Activated T-helper 17 cell treated with anti-CD3 and anti-CD28 coated beads, Interleukin-2, amount 50 U/mL, for 72 hours (primary cell): Measurements from ENCODE around the gene POLR3A. TPM values are rescaled to one million over a fixed set of nuclear protein-coding genes. Genes with fewer than 3 reads are reported as not detected.

Experiments used
- ATAC-seq: fragments of 150-1000 bp; cut with Tn5 transposase; replicated peaks from 2 replicates; pipeline ENCODE4 v1.10.0; 2021; ENCODE audit warnings: mild to moderate bottlenecking, moderate library complexity
- H3K27ac Mint-ChIP-seq: one replicate; pipeline ENCODE4 v1.8.0; 2022; ENCODE audit warnings: mixed read lengths
- H3K27me3 Mint-ChIP-seq: one replicate; pipeline ENCODE4 v1.8.0; 2022; ENCODE audit warnings: mixed read lengths
- H3K36me3 Mint-ChIP-seq: one replicate; pipeline ENCODE4 v1.8.0; 2022; ENCODE audit warnings: low read depth, mild to moderate bottlenecking, mixed read lengths
- H3K4me1 Mint-ChIP-seq: one replicate; pipeline ENCODE4 v1.8.0; 2022; ENCODE audit warnings: mixed read lengths
- H3K4me3 Mint-ChIP-seq: one replicate; pipeline ENCODE4 v1.8.0; 2022; ENCODE audit warnings: mild to moderate bottlenecking, mixed read lengths
- H3K9me3 Mint-ChIP-seq: one replicate; pipeline ENCODE4 v1.8.0; 2022; ENCODE audit warnings: mixed read lengths
- total RNA-seq, 2 donors: library from RNA; stranded (reverse); gene quantifications; one replicate each; pipeline ENCODE4 v1.2.3, GENCODE V29; 2022

Gene POLR3A
- total RNA-seq, 2 donors from 2014 or later = 16.0 to 24.2 TPM

GRCh38 chr10:77970869-77971803 lies 58.2 kb downstream of the POLR3A start:
- H3K27ac Mint-ChIP-seq = peak overlapping the region; percentile 50
- no peak overlapping the region for H3K4me3 Mint-ChIP-seq
- peaks cover 3% of the 10 kb centered on the region for H3K27me3 Mint-ChIP-seq
- H3K4me1 Mint-ChIP-seq = no peaks in the 10 kb centered on the region
- peaks cover 21% of the 10 kb centered on the region for H3K36me3 Mint-ChIP-seq
- H3K9me3 Mint-ChIP-seq = no peaks in the 10 kb centered on the region
- no peak for ATAC-seq

- no peaks in the 10 kb centered on the region for H3K9me3 Mint-ChIP-seq
- peaks cover 7% of the 10 kb centered on the region for H3K27me3 Mint-ChIP-seq
- no peaks in the 10 kb centered on the region for H3K4me1 Mint-ChIP-seq
- H3K4me3 Mint-ChIP-seq = no peak overlapping the region
- H3K27ac Mint-ChIP-seq = no peak overlapping the region
- ATAC-seq = no peak
- H3K36me3 Mint-ChIP-seq = peaks cover 10% of the 10 kb centered on the region
Measured at GRCh38 chr10:77969114-77969513, 60.2 kb downstream of the POLR3A start.

DNA sequence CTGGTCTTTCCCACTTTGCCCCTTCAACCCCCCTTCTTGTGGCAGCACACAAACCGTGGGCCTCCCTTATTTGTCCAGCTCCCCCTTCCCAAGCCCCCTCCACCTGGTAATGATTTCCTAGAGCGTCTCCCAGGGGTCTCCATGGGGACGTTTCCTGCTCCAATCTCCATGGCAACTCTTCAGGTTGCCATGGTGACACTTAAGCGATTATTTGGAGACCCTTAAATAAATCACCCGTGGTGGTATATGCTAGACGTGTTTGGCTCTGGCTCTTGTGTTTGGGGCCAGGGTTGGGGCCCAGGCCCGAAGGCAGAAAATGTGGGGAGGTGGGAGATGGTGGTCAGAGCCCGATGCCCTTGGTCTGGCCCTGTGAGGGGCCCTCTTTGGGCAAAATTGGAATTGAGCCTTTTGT lies 61.7 kb downstream of the POLR3A start:
- Mint-ChIP-seq H3K27me3 (peaks cover 7% of the 10 kb centered on the region), H3K36me3 (peaks cover 5% of the 10 kb centered on the region), H3K4me1 (no peaks in the 10 kb centered on the region), H3K9me3 (no peaks in the 10 kb centered on the region), H3K4me3 (no peak overlapping the region), H3K27ac (no peak overlapping the region)
- no peak for ATAC-seq

- Mint-ChIP-seq H3K27me3 (peaks cover 10% of the 10 kb centered on the region), H3K4me3 (no peak overlapping the region), H3K27ac (no peak overlapping the region), H3K9me3 (no peaks in the 10 kb centered on the region), H3K4me1 (peaks cover 4% of the 10 kb centered on the region), H3K36me3 (no peaks in the 10 kb centered on the region)
- peak; percentile 58 for ATAC-seq
Measured at GRCh38 chr10:77965294-77965693, 64.0 kb downstream of the POLR3A start.

GRCh38 chr10:77964811-77965210 lies 64.5 kb downstream of the POLR3A start:
- ATAC-seq = no peak
- no peak overlapping the region for H3K27ac Mint-ChIP-seq
- no peak overlapping the region for H3K4me3 Mint-ChIP-seq
- H3K4me1 Mint-ChIP-seq = peaks cover 4% of the 10 kb centered on the region
- peaks cover 10% of the 10 kb centered on the region for H3K27me3 Mint-ChIP-seq
- no peaks in the 10 kb centered on the region for H3K36me3 Mint-ChIP-seq
- no peaks in the 10 kb centered on the region for H3K9me3 Mint-ChIP-seq

DNA sequence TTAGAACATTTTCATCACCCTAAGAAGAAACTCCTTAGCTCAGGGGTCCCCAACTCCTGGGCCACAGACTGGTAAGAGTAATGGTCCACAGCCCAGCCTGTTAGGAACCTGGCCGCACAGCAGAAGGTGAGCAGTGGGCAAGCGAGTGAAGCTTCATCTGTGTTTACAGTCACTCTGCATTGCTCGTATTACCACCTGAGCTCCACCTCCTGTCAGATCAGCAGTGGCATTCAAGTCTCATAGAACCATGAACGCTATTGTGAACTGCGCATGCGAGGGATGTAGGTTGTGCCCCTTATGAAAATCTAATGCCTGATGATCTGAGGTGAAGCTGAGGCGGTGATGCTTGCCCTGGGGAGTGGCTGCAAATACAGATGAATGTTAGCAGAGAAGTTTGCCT lies 65.4 kb downstream of the POLR3A start:
- Mint-ChIP-seq H3K27me3 (peaks cover 10% of the 10 kb centered on the region), H3K27ac (no peak overlapping the region), H3K9me3 (no peaks in the 10 kb centered on the region), H3K36me3 (no peaks in the 10 kb centered on the region), H3K4me3 (no peak overlapping the region), H3K4me1 (peaks cover 4% of the 10 kb centered on the region)
- no peak for ATAC-seq

- no peaks in the 10 kb centered on the region for H3K9me3 Mint-ChIP-seq
- no peak overlapping the region for H3K4me3 Mint-ChIP-seq
- no peak for ATAC-seq
- no peaks in the 10 kb centered on the region for H3K36me3 Mint-ChIP-seq
- no peak overlapping the region for H3K27ac Mint-ChIP-seq
- H3K27me3 Mint-ChIP-seq = peaks cover 10% of the 10 kb centered on the region
- H3K4me1 Mint-ChIP-seq = peaks cover 4% of the 10 kb centered on the region
Measured at GRCh38 chr10:77962350-77963146, 66.8 kb downstream of the POLR3A start.

- no peak overlapping the region for H3K4me3 Mint-ChIP-seq
- peak overlapping the region; percentile 54 for H3K27ac Mint-ChIP-seq
- H3K4me1 Mint-ChIP-seq = peaks cover 4% of the 10 kb centered on the region
- ATAC-seq = no peak
- no peaks in the 10 kb centered on the region for H3K9me3 Mint-ChIP-seq
- H3K36me3 Mint-ChIP-seq = no peaks in the 10 kb centered on the region
- H3K27me3 Mint-ChIP-seq = peaks cover 9% of the 10 kb centered on the region
Measured at GRCh38 chr10:77961668-77962067, 67.6 kb downstream of the POLR3A start.

- H3K27ac Mint-ChIP-seq = peak overlapping the region; percentile 54
- peaks cover 4% of the 10 kb centered on the region for H3K4me1 Mint-ChIP-seq
- H3K4me3 Mint-ChIP-seq = no peak overlapping the region
- no peaks in the 10 kb centered on the region for H3K36me3 Mint-ChIP-seq
- peaks cover 9% of the 10 kb centered on the region for H3K27me3 Mint-ChIP-seq
- H3K9me3 Mint-ChIP-seq = no peaks in the 10 kb centered on the region
- ATAC-seq = peak; percentile 94
Measured at GRCh38 chr10:77960829-77961329, 68.4 kb downstream of the POLR3A start.

DNA sequence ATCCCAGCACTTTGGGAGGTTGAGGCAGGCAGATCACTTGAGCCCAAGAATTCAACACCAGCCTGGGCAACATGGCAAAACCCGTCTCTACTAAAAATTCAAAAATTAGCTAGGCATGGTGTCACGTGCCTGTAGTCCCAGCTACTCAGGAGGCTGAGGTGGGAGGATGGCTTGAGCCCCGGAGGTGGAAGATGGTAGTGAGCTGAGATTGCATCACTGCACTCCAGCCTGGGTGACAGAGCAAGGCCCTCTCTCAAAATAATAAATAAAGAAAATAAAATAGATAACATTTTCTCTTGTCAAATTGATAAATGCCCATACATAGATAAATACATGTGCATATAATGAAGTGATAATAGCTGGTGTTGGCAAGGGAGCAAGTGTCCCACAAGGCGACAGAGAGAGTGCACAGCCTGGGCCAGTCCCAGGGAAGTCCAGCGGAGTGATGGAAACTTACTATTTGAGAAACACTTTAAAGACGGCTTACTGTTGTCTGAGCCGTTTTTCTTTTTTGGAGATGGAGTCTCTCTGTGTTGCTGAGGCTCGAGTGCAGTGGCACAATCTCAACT lies 69.3 kb downstream of the POLR3A start:
- peaks cover 4% of the 10 kb centered on the region for H3K4me1 Mint-ChIP-seq

DNA sequence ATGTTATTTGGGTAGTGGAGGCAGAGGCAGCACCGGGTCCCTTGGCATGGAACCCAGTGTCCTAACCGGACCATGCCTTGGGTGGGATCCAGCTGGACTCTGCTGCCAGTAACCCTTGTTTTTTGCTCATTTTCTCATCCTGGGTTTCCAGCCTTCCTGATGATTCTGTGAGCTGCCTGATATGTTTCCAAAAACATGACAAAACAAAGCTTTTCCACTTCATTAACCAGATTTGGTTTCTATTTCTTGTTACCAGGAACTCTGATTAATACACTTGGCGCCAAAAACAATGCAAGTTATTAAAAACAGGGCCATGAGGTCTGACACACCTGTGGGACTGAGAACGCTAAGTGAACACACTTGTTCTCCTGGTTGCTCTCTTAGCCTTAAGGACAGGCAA lies 69.9 kb downstream of the POLR3A start:
- Mint-ChIP-seq H3K4me1 (peaks cover 4% of the 10 kb centered on the region), H3K27ac (no peak overlapping the region), H3K4me3 (no peak overlapping the region), H3K36me3 (no peaks in the 10 kb centered on the region), H3K9me3 (no peaks in the 10 kb centered on the region), H3K27me3 (peaks cover 6% of the 10 kb centered on the region)
- ATAC-seq = no peak

More for the DNA sequence above, 69.3 kb downstream of the POLR3A start:
- no peak overlapping the region for H3K27ac Mint-ChIP-seq
- peaks cover 9% of the 10 kb centered on the region for H3K27me3 Mint-ChIP-seq
- no peak for ATAC-seq
- H3K36me3 Mint-ChIP-seq = no peaks in the 10 kb centered on the region
- no peaks in the 10 kb centered on the region for H3K9me3 Mint-ChIP-seq
- H3K4me3 Mint-ChIP-seq = no peak overlapping the region

GRCh38 chr10:77955136-77955535 lies 74.2 kb downstream of the POLR3A start:
- Mint-ChIP-seq H3K27me3 (peaks cover 9% of the 10 kb centered on the region), H3K36me3 (no peaks in the 10 kb centered on the region), H3K9me3 (peaks cover 7% of the 10 kb centered on the region), H3K27ac (no peak overlapping the region), H3K4me3 (no peak overlapping the region), H3K4me1 (no peaks in the 10 kb centered on the region)
- no peak for ATAC-seq

GRCh38 chr10:77949167-77949566 lies 80.1 kb downstream of the POLR3A start:
- H3K9me3 Mint-ChIP-seq = peaks cover 7% of the 10 kb centered on the region

GRCh38 chr10:77946084-77946483 lies 83.2 kb downstream of the POLR3A start:
- peaks cover 7% of the 10 kb centered on the region for H3K9me3 Mint-ChIP-seq
- no peak overlapping the region for H3K27ac Mint-ChIP-seq
- ATAC-seq = no peak
- no peak overlapping the region for H3K4me3 Mint-ChIP-seq
- no peaks in the 10 kb centered on the region for H3K36me3 Mint-ChIP-seq
- no peaks in the 10 kb centered on the region for H3K4me1 Mint-ChIP-seq
- H3K27me3 Mint-ChIP-seq = peaks cover 38% of the 10 kb centered on the region

More at GRCh38 chr10:77949167-77949566, 80.1 kb downstream of the POLR3A start:
- Mint-ChIP-seq H3K4me1 (no peaks in the 10 kb centered on the region), H3K27me3 (peaks cover 32% of the 10 kb centered on the region), H3K4me3 (no peak overlapping the region), H3K36me3 (no peaks in the 10 kb centered on the region), H3K27ac (no peak overlapping the region)
- no peak for ATAC-seq
